Vagina (tissue), 2 donors: ENCODE data around the gene RXRG.

Source experiments
- POLR2A ChIP-seq, 2 donors: fragments of 450-650 bp; IDR thresholded peaks; one replicate each; pipeline ENCODE4 v1.6.1; 2017; ENCODE audit warnings: antibody characterized with exemption in 2 of 2, mild to moderate bottlenecking in 2 of 2, moderate library complexity in 2 of 2
- TF ChIP-seq, protein P1 (sequence below), 3 experiments: fragments of 450-650 bp in 2 of 3; fragments of 200-600 bp in 1 of 3; sonication (generic) in 1 of 3; IDR thresholded peaks; one replicate each; pipeline ENCODE4 v1.5.1; 2017 to 2019; ENCODE audit warnings: antibody characterized with exemption in 3 of 3, mild to moderate bottlenecking in 2 of 3, moderate library complexity in 2 of 3

DNA sequence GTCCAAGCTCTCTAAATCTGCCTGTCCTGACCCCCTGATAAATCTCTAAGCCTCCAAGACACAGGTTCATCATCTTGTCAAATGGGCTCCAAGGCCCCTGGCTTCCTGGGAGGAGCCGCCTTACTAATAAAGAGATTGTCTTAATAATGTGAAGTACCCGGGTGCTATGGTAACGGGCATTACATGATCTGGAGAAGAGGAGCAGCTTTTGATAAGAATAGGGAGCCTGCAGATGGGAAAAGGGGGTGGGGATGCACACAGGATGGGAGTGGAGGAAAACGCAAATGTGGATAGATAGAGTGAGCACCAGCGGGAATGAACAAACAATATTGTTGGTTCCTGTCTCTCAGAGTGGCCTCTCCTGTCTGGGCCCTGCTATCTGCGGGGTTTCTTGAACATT is 11.9 kb upstream of the RXRG start:
- no peak for TF ChIP-seq POLR2A (IDR thresholded peaks at IDR 0.05)
- TF ChIP-seq, protein P1, sequence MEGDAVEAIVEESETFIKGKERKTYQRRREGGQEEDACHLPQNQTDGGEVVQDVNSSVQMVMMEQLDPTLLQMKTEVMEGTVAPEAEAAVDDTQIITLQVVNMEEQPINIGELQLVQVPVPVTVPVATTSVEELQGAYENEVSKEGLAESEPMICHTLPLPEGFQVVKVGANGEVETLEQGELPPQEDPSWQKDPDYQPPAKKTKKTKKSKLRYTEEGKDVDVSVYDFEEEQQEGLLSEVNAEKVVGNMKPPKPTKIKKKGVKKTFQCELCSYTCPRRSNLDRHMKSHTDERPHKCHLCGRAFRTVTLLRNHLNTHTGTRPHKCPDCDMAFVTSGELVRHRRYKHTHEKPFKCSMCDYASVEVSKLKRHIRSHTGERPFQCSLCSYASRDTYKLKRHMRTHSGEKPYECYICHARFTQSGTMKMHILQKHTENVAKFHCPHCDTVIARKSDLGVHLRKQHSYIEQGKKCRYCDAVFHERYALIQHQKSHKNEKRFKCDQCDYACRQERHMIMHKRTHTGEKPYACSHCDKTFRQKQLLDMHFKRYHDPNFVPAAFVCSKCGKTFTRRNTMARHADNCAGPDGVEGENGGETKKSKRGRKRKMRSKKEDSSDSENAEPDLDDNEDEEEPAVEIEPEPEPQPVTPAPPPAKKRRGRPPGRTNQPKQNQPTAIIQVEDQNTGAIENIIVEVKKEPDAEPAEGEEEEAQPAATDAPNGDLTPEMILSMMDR (IDR thresholded peaks at IDR 0.05), result no peak
